Natural killer cell treated with Interleukin-12 subunit alpha and Interleukin-12 subunit beta and Interleukin-15 and Interleukin-18, amount 100 ng/mL, for 72 hours (primary cell): ENCODE data around the gene FRMD6. TPM values are rescaled to one million over a fixed set of nuclear protein-coding genes. Genes with fewer than 3 reads are reported as not detected.
"Not testable (repeated sequence)": the region's sequence is repeated elsewhere in the genome, so short reads cannot be mapped to it uniquely, and the experiment has no call there.

ENCODE experiments used
- ATAC-seq, 2 donors: fragments of 150-1000 bp; cut with Tn5 transposase in 1 of 2; sonication (Bioruptor Pico), chemical (Tn5 transposase) in 1 of 2; 2 replicates each; pipeline ENCODE4 v1.10.0; 2021
- DNase-seq: peaks from one replicate; pipeline ENCODE4 v3.0.0; 2022; ENCODE audit warnings: low spot score
- H3K27ac Mint-ChIP-seq, 2 donors: 1 replicate in 1 of 2; 2 replicates in 1 of 2; pipeline ENCODE4 v1.8.0; 2022; ENCODE audit warnings: mixed read lengths in 2 of 2, mild to moderate bottlenecking in 1 of 2, moderate library complexity in 1 of 2
- H3K27me3 Mint-ChIP-seq, 2 donors: 1 replicate in 1 of 2; 2 replicates in 1 of 2; pipeline ENCODE4 v1.8.0; 2022; ENCODE audit warnings: mixed read lengths in 2 of 2
- H3K36me3 Mint-ChIP-seq: one replicate; pipeline ENCODE4 v1.8.0; 2022; ENCODE audit warnings: mixed read lengths
- H3K4me1 Mint-ChIP-seq, 2 donors: 1 replicate in 1 of 2; 2 replicates in 1 of 2; pipeline ENCODE4 v1.8.0; 2022; ENCODE audit warnings: low read depth in 2 of 2, mixed read lengths in 2 of 2, mild to moderate bottlenecking in 1 of 2
- H3K4me3 Mint-ChIP-seq: one replicate; pipeline ENCODE4 v1.8.0; 2022; ENCODE audit warnings: mixed read lengths
- H3K9me3 Mint-ChIP-seq: 2 replicates; pipeline ENCODE4 v1.8.0; 2022; ENCODE audit warnings: mixed read lengths
- total RNA-seq, 2 donors: library from RNA; stranded (reverse); gene quantifications; one replicate each; pipeline ENCODE4 v1.2.3, GENCODE V29; 2022

FRMD6 gene
- total RNA-seq, 2 donors from 2014 or later = 2.5 to 3.0 TPM

GRCh38 chr14:51727526-51727925, 75.8 kb downstream of the FRMD6 start:
- no peak overlapping the region for H3K27ac Mint-ChIP-seq

GRCh38 chr14:51730098-51730497, 78.4 kb downstream of the FRMD6 start:
- Mint-ChIP-seq H3K9me3 (no peaks in the 10 kb centered on the region), H3K4me1 (no peaks in the 10 kb centered on the region), H3K36me3 (no peaks in the 10 kb centered on the region), H3K27me3 (peaks cover 19 to 31% of the 10 kb centered on the region in 2 donors), H3K4me3 (no peak overlapping the region), H3K27ac (no peak overlapping the region)
- no peak for ATAC-seq
- no peak for DNase-seq

More at GRCh38 chr14:51727526-51727925, 75.8 kb downstream of the FRMD6 start:
- H3K4me1 Mint-ChIP-seq = no peaks in the 10 kb centered on the region
- H3K27me3 Mint-ChIP-seq = peaks cover 16 to 19% of the 10 kb centered on the region in 2 donors
- no peaks in the 10 kb centered on the region for H3K36me3 Mint-ChIP-seq
- no peak for ATAC-seq
- no peak overlapping the region for H3K4me3 Mint-ChIP-seq
- DNase-seq = no peak
- H3K9me3 Mint-ChIP-seq = no peaks in the 10 kb centered on the region

- Mint-ChIP-seq H3K27ac (no peak overlapping the region), H3K27me3 (peaks cover 19 to 31% of the 10 kb centered on the region in 2 donors), H3K4me1 (no peaks in the 10 kb centered on the region), H3K9me3 (no peaks in the 10 kb centered on the region), H3K4me3 (no peak overlapping the region), H3K36me3 (no peaks in the 10 kb centered on the region)
- ATAC-seq (no peak), DNase-seq (no peak)
These were observed 79.0 kb downstream of the FRMD6 start for GRCh38 chr14:51730684-51731083.

- Mint-ChIP-seq H3K9me3 (no peaks in the 10 kb centered on the region), H3K27me3 (peaks cover 23 to 40% of the 10 kb centered on the region in 2 donors), H3K36me3 (no peaks in the 10 kb centered on the region), H3K4me1 (no peaks in the 10 kb centered on the region), H3K4me3 (no peak overlapping the region), H3K27ac (no peak overlapping the region)
- DNase-seq (no peak), ATAC-seq (no peak)
These were observed 80.9 kb downstream of the FRMD6 start for GRCh38 chr14:51732494-51733112.

- peaks cover 23 to 43% of the 10 kb centered on the region in 2 donors for H3K27me3 Mint-ChIP-seq
- H3K36me3 Mint-ChIP-seq = no peaks in the 10 kb centered on the region
- H3K4me3 Mint-ChIP-seq = no peak overlapping the region
- H3K9me3 Mint-ChIP-seq = no peaks in the 10 kb centered on the region
- DNase-seq (no peak), ATAC-seq (no peak)
- no peak overlapping the region for H3K27ac Mint-ChIP-seq
- H3K4me1 Mint-ChIP-seq = no peaks in the 10 kb centered on the region
These were observed 81.4 kb downstream of the FRMD6 start for GRCh38 chr14:51733147-51733546.

GRCh38 chr14:51735851-51736250, 84.1 kb downstream of the FRMD6 start:
- no peaks in the 10 kb centered on the region for H3K9me3 Mint-ChIP-seq
- no peaks in the 10 kb centered on the region for H3K36me3 Mint-ChIP-seq
- H3K27me3 Mint-ChIP-seq = peaks cover 19 to 37% of the 10 kb centered on the region in 2 donors
- H3K27ac Mint-ChIP-seq = no peak overlapping the region
- no peaks in the 10 kb centered on the region for H3K4me1 Mint-ChIP-seq
- ATAC-seq (no peak), DNase-seq (no peak)
- no peak overlapping the region for H3K4me3 Mint-ChIP-seq

GRCh38 chr14:51738754-51739153, 87.0 kb downstream of the FRMD6 start:
- Mint-ChIP-seq H3K36me3 (no peaks in the 10 kb centered on the region), H3K27ac (no peak overlapping the region), H3K27me3 (peaks cover 12 to 15% of the 10 kb centered on the region in 2 donors), H3K4me3 (no peak overlapping the region), H3K9me3 (no peaks in the 10 kb centered on the region), H3K4me1 (no peaks in the 10 kb centered on the region)
- no peak for DNase-seq
- ATAC-seq = peak in 1 of 2 donors; percentile 43

GRCh38 chr14:51743588-51744000, 91.9 kb downstream of the FRMD6 start:
- no peaks in the 10 kb centered on the region for H3K36me3 Mint-ChIP-seq
- ATAC-seq (peak in 1 of 2 donors; percentile 56), DNase-seq (no peak)
- H3K27me3 Mint-ChIP-seq = peaks cover 0 to 2% of the 10 kb centered on the region in 2 donors
- H3K4me1 Mint-ChIP-seq = no peaks in the 10 kb centered on the region
- H3K4me3 Mint-ChIP-seq = no peak overlapping the region
- H3K9me3 Mint-ChIP-seq = no peaks in the 10 kb centered on the region
- no peak overlapping the region for H3K27ac Mint-ChIP-seq

- ATAC-seq (no peak), DNase-seq (no peak)
- H3K27me3 Mint-ChIP-seq = peaks cover 0 to 2% of the 10 kb centered on the region in 2 donors
- no peak overlapping the region for H3K27ac Mint-ChIP-seq
- no peak overlapping the region for H3K4me3 Mint-ChIP-seq
- H3K4me1 Mint-ChIP-seq = no peaks in the 10 kb centered on the region
- no peaks in the 10 kb centered on the region for H3K36me3 Mint-ChIP-seq
- no peaks in the 10 kb centered on the region for H3K9me3 Mint-ChIP-seq
These were observed 92.8 kb downstream of the FRMD6 start for GRCh38 chr14:51744372-51745130.

- not testable (repeated sequence) for H3K27me3 Mint-ChIP-seq, H3K27ac Mint-ChIP-seq, H3K9me3 Mint-ChIP-seq, H3K4me3 Mint-ChIP-seq, H3K4me1 Mint-ChIP-seq, ATAC-seq, H3K36me3 Mint-ChIP-seq, DNase-seq
These were observed 95.1 kb downstream of the FRMD6 start for GRCh38 chr14:51746823-51747222.

GRCh38 chr14:51750542-51750941, 98.8 kb downstream of the FRMD6 start:
- Mint-ChIP-seq H3K27ac (no peak overlapping the region), H3K4me3 (no peak overlapping the region)
- ATAC-seq = no peak

GRCh38 chr14:51751611-51752345, 100.1 kb downstream of the FRMD6 start:
- H3K27me3 Mint-ChIP-seq, H3K27ac Mint-ChIP-seq, H3K4me1 Mint-ChIP-seq, H3K36me3 Mint-ChIP-seq, H3K4me3 Mint-ChIP-seq, H3K9me3 Mint-ChIP-seq, DNase-seq, ATAC-seq: not testable (repeated sequence)

More at GRCh38 chr14:51750542-51750941, 98.8 kb downstream of the FRMD6 start:
- no peaks in the 10 kb centered on the region for H3K36me3 Mint-ChIP-seq
- no peaks in the 10 kb centered on the region for H3K4me1 Mint-ChIP-seq
- DNase-seq = no peak
- no peaks in the 10 kb centered on the region for H3K9me3 Mint-ChIP-seq
- H3K27me3 Mint-ChIP-seq = peaks cover 6% of the 10 kb centered on the region in 2 donors

- H3K9me3 Mint-ChIP-seq, H3K4me3 Mint-ChIP-seq, H3K4me1 Mint-ChIP-seq, H3K36me3 Mint-ChIP-seq, DNase-seq, ATAC-seq, H3K27ac Mint-ChIP-seq: not testable (repeated sequence)
- H3K27me3 Mint-ChIP-seq = peaks cover 14 to 24% of the 10 kb centered on the region in 2 donors
These were observed 106.0 kb downstream of the FRMD6 start for GRCh38 chr14:51757756-51758155.

- no peak for DNase-seq
- Mint-ChIP-seq H3K4me1 (peaks cover 6 to 7% of the 10 kb centered on the region in 2 donors), H3K4me3 (no peak overlapping the region), H3K27ac (no peak overlapping the region), H3K36me3 (no peaks in the 10 kb centered on the region), H3K9me3 (no peaks in the 10 kb centered on the region), H3K27me3 (peaks cover 24 to 30% of the 10 kb centered on the region in 2 donors)
- ATAC-seq = no peak
These were observed 108.2 kb downstream of the FRMD6 start for GRCh38 chr14:51759950-51760349.
